Measurements from ENCODE around the gene DNAH12.

Gene DNAH12

GRCh38 chr3:57436195-57436761, 107.9 kb downstream of the DNAH12 start:
- no peak for DNase-seq (ENCODE audit: low read depth)
- no peak overlapping the region for H3K4me3 ChIP-seq (ENCODE audit: low read length)
- TF ChIP-seq, protein P1, sequence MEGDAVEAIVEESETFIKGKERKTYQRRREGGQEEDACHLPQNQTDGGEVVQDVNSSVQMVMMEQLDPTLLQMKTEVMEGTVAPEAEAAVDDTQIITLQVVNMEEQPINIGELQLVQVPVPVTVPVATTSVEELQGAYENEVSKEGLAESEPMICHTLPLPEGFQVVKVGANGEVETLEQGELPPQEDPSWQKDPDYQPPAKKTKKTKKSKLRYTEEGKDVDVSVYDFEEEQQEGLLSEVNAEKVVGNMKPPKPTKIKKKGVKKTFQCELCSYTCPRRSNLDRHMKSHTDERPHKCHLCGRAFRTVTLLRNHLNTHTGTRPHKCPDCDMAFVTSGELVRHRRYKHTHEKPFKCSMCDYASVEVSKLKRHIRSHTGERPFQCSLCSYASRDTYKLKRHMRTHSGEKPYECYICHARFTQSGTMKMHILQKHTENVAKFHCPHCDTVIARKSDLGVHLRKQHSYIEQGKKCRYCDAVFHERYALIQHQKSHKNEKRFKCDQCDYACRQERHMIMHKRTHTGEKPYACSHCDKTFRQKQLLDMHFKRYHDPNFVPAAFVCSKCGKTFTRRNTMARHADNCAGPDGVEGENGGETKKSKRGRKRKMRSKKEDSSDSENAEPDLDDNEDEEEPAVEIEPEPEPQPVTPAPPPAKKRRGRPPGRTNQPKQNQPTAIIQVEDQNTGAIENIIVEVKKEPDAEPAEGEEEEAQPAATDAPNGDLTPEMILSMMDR (conservative IDR thresholded peaks at IDR 0.05; ENCODE audit: low read depth, low read length) = no peak

DNA sequence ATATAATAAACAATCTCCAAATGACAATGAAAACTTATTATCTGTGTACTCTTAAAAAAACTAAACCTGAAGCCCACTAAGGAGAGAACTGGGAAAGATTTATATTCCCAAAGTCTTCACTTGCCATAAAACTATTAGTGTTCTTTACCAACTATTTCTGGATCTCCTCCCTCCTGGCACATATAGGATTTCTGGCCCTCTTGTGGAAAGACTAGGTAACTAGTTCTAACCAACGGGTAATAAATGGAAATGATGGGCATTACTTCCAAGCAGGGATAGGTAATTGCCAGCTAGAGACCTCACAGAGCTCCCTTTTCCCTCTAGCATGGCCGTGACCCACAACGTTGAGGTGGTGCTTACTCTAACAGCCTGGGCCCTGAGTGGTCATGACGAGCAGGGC, 110.1 kb downstream of the DNAH12 start:
- TF ChIP-seq, protein P1 (conservative IDR thresholded peaks at IDR 0.05; ENCODE audit: low read depth, low read length) = peak; percentile 71
- no peak for DNase-seq (ENCODE audit: low read depth)
- no peak overlapping the region for H3K4me3 ChIP-seq (ENCODE audit: low read length)

- TF ChIP-seq, protein P1 (conservative IDR thresholded peaks at IDR 0.05; ENCODE audit: low read depth, low read length) = no peak
- no peak for DNase-seq (ENCODE audit: low read depth)
- H3K4me3 ChIP-seq (ENCODE audit: low read length) = no peak overlapping the region
Observed at GRCh38 chr3:57423335-57423734, 120.8 kb downstream of the DNAH12 start.

GRCh38 chr3:57421336-57421735, 122.8 kb downstream of the DNAH12 start:
- H3K4me3 ChIP-seq (ENCODE audit: low read length) = no peak overlapping the region
- TF ChIP-seq, protein P1 (conservative IDR thresholded peaks at IDR 0.05; ENCODE audit: low read depth, low read length) = no peak
- no peak for DNase-seq (ENCODE audit: low read depth)

DNA sequence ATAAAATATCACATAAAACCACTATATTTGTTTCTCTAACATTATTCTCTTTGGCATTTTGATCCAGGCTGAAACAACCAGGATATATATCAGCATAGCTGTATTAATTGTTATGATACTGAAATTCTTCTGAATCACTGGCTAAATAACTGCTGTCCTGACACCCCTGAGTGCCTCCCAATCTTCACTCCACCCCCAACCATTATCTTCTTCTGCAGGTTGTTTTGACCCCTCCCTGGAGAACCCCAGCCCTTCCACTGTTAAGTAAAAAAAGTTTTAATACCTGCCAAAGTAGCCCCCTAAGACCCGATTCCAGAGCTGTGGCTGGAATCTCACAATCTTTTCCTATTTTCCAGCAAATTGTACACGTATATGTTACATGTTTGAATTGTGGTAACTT, 124.1 kb downstream of the DNAH12 start:
- TF ChIP-seq, protein P1 (conservative IDR thresholded peaks at IDR 0.05; ENCODE audit: low read depth, low read length) = no peak
- no peak overlapping the region for H3K4me3 ChIP-seq (ENCODE audit: low read length)
- no peak for DNase-seq (ENCODE audit: low read depth)

GRCh38 chr3:57411715-57412114, 132.4 kb downstream of the DNAH12 start:
- TF ChIP-seq, protein P1 (conservative IDR thresholded peaks at IDR 0.05; ENCODE audit: low read depth, low read length) = no peak
- no peak overlapping the region for H3K4me3 ChIP-seq (ENCODE audit: low read length)
- no peak for DNase-seq (ENCODE audit: low read depth)

DNA sequence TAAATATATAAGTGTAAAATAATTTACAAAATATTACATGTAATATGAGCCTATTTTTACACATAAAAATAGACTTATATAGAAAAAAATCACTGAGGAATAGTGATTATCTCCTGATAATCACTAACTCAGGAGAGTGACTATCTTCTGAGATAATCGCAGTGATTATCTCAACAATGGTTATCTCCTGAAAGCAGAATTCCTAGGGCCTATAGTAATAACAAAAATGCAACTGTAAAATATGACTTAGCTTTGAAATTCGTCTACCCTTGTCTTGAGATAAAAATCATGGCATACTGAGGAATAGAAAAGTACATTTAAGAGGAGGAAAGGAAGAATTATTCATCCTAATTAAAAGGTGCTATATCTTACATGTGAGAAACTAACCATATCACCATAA, 134.7 kb downstream of the DNAH12 start:
- TF ChIP-seq, protein P1 (conservative IDR thresholded peaks at IDR 0.05; ENCODE audit: low read depth, low read length) = no peak
- no peak overlapping the region for H3K4me3 ChIP-seq (ENCODE audit: low read length)
- no peak for DNase-seq (ENCODE audit: low read depth)
